ENCODE measurements around the gene MRPL58. TPM values are rescaled to one million over a fixed set of nuclear protein-coding genes. Genes with fewer than 3 reads are reported as not detected.
"Not testable (repeated sequence)": the region's sequence is repeated elsewhere in the genome, so short reads cannot be mapped to it uniquely, and the experiment has no call there.

The MRPL58 gene
- total RNA-seq (10 to 100 TPM; 13.7 to 19.1 TPM), total RNA-seq (11.1 to 27.9 reads per million in 2 donors)

- Mint-ChIP-seq H3K4me1 (peaks cover 23% of the 10 kb centered on the region), H3K27me3 (no peaks in the 10 kb centered on the region), H3K4me3 (peak within 1 kb of the TSS; percentile 95), H3K27ac (peak within 1 kb of the TSS; percentile 88), H3K36me3 (ENCODE audit: low read depth) (peaks cover 7% of the 10 kb centered on the region)
- peak; percentile 97 for ATAC-seq
- H3K9me3 ChIP-seq (ENCODE audit: control insufficient read depth, low read length, poor library complexity, severe bottlenecking) = no peaks in the 10 kb centered on the region
- peak; percentile 62 to 69 (median 63) for DNase-seq
These were observed at the start of gene MRPL58 for GRCh38 chr17:75012346-75013091. Gene MRPL58, plus strand, starts transcription at chr17:75012670. Its CDS starts 17 bp downstream, at chr17:75012687.

- H3K36me3 Mint-ChIP-seq (ENCODE audit: low read depth) = peaks cover 2% of the 10 kb centered on the region
- ATAC-seq (no peak), DNase-seq (no peak)
These were observed 48.8 kb upstream of the MRPL58 start for GRCh38 chr17:74963656-74964055.

GRCh38 chr17:74964246-74964761 lies 48.2 kb upstream of the MRPL58 start:
- Mint-ChIP-seq H3K36me3 (ENCODE audit: low read depth) (peaks cover 2% of the 10 kb centered on the region), H3K27ac (no peak overlapping the region), H3K4me1 (peaks cover 9% of the 10 kb centered on the region), H3K4me3 (no peak overlapping the region), H3K27me3 (no peaks in the 10 kb centered on the region)
- DNase-seq (no peak), ATAC-seq (no peak)
- H3K9me3 ChIP-seq (ENCODE audit: control insufficient read depth, low read length, poor library complexity, severe bottlenecking) = no peaks in the 10 kb centered on the region

More at GRCh38 chr17:74963656-74964055, 48.8 kb upstream of the MRPL58 start:
- H3K27ac Mint-ChIP-seq = no peak overlapping the region
- H3K4me1 Mint-ChIP-seq = peaks cover 9% of the 10 kb centered on the region
- no peaks in the 10 kb centered on the region for H3K9me3 ChIP-seq (ENCODE audit: control insufficient read depth, low read length, poor library complexity, severe bottlenecking)
- no peaks in the 10 kb centered on the region for H3K27me3 Mint-ChIP-seq
- no peak overlapping the region for H3K4me3 Mint-ChIP-seq

GRCh38 chr17:74964988-74965622 lies 47.4 kb upstream of the MRPL58 start:
- Mint-ChIP-seq H3K36me3 (ENCODE audit: low read depth) (peaks cover 2% of the 10 kb centered on the region), H3K27ac (peak overlapping the region; percentile 80), H3K4me1 (peaks cover 9% of the 10 kb centered on the region), H3K4me3 (no peak overlapping the region), H3K27me3 (no peaks in the 10 kb centered on the region)
- H3K9me3 ChIP-seq (ENCODE audit: control insufficient read depth, low read length, poor library complexity, severe bottlenecking) = no peaks in the 10 kb centered on the region
- ATAC-seq = no peak
- DNase-seq = no peak

GRCh38 chr17:74968361-74968780 lies 44.1 kb upstream of the MRPL58 start:
- H3K27me3 Mint-ChIP-seq = peaks cover 6% of the 10 kb centered on the region
- no peak overlapping the region for H3K27ac Mint-ChIP-seq
- no peak overlapping the region for H3K4me3 Mint-ChIP-seq
- H3K9me3 ChIP-seq (ENCODE audit: control insufficient read depth, low read length, poor library complexity, severe bottlenecking) = no peaks in the 10 kb centered on the region
- peaks cover 9% of the 10 kb centered on the region for H3K4me1 Mint-ChIP-seq
- no peak for ATAC-seq
- DNase-seq = no peak
- peaks cover 2% of the 10 kb centered on the region for H3K36me3 Mint-ChIP-seq (ENCODE audit: low read depth)

- H3K27me3 Mint-ChIP-seq = not testable (repeated sequence)
These were observed 43.0 kb upstream of the MRPL58 start for GRCh38 chr17:74969501-74969900.

GRCh38 chr17:74970395-74970794 lies 42.1 kb upstream of the MRPL58 start:
- H3K27ac Mint-ChIP-seq = no peak overlapping the region
- no peak for DNase-seq
- no peaks in the 10 kb centered on the region for H3K9me3 ChIP-seq (ENCODE audit: control insufficient read depth, low read length, poor library complexity, severe bottlenecking)
- H3K36me3 Mint-ChIP-seq (ENCODE audit: low read depth) = peaks cover 2% of the 10 kb centered on the region
- ATAC-seq = no peak
- H3K4me3 Mint-ChIP-seq = peak overlapping the region; percentile 47
- peaks cover 6% of the 10 kb centered on the region for H3K4me1 Mint-ChIP-seq
- H3K27me3 Mint-ChIP-seq = peaks cover 11% of the 10 kb centered on the region

More at GRCh38 chr17:74969501-74969900, 43.0 kb upstream of the MRPL58 start:
- not testable (repeated sequence) for H3K4me1 Mint-ChIP-seq; ATAC-seq; H3K9me3 ChIP-seq (ENCODE audit: control insufficient read depth, low read length, poor library complexity, severe bottlenecking); H3K36me3 Mint-ChIP-seq (ENCODE audit: low read depth); H3K4me3 Mint-ChIP-seq; DNase-seq
- peak overlapping the region; percentile 45 for H3K27ac Mint-ChIP-seq

GRCh38 chr17:74971069-74971841 lies 41.2 kb upstream of the MRPL58 start:
- Mint-ChIP-seq H3K4me3 (peak overlapping the region; percentile 93), H3K27ac (peak overlapping the region; percentile 27), H3K27me3 (peaks cover 11% of the 10 kb centered on the region), H3K36me3 (ENCODE audit: low read depth) (peaks cover 2% of the 10 kb centered on the region), H3K4me1 (peaks cover 6% of the 10 kb centered on the region)
- ATAC-seq (no peak), DNase-seq (no peak)
- H3K9me3 ChIP-seq (ENCODE audit: control insufficient read depth, low read length, poor library complexity, severe bottlenecking) = no peaks in the 10 kb centered on the region

GRCh38 chr17:74971842-74972106 lies 40.7 kb upstream of the MRPL58 start:
- Mint-ChIP-seq H3K36me3 (ENCODE audit: low read depth) (peaks cover 2% of the 10 kb centered on the region), H3K4me1 (peaks cover 6% of the 10 kb centered on the region), H3K27ac (no peak overlapping the region), H3K4me3 (peak overlapping the region; percentile 93), H3K27me3 (peaks cover 11% of the 10 kb centered on the region)
- ATAC-seq (no peak), DNase-seq (no peak)
- H3K9me3 ChIP-seq (ENCODE audit: control insufficient read depth, low read length, poor library complexity, severe bottlenecking) = no peaks in the 10 kb centered on the region

GRCh38 chr17:74972107-74972972 lies 40.1 kb upstream of the MRPL58 start, which contains the start of gene HID1:
Gene HID1, minus strand, starts transcription at chr17:74972759. Its CDS starts 103 bp downstream, at chr17:74972656.
- H3K9me3 ChIP-seq (ENCODE audit: control insufficient read depth, low read length, poor library complexity, severe bottlenecking) = no peaks in the 10 kb centered on the region
- Mint-ChIP-seq H3K27ac (peak within 1 kb of the TSS; percentile 27), H3K4me1 (peaks cover 6% of the 10 kb centered on the region), H3K36me3 (ENCODE audit: low read depth) (peaks cover 2% of the 10 kb centered on the region), H3K4me3 (peak within 1 kb of the TSS; percentile 93), H3K27me3 (peaks cover 11% of the 10 kb centered on the region)
- peak; percentile 65 to 85 (median 83) for DNase-seq
- ATAC-seq = peak; percentile 93

- no peaks in the 10 kb centered on the region for H3K9me3 ChIP-seq (ENCODE audit: control insufficient read depth, low read length, poor library complexity, severe bottlenecking)
- Mint-ChIP-seq H3K27ac (no peak overlapping the region), H3K4me3 (peak overlapping the region; percentile 93), H3K36me3 (ENCODE audit: low read depth) (peaks cover 2% of the 10 kb centered on the region), H3K27me3 (peaks cover 11% of the 10 kb centered on the region), H3K4me1 (peaks cover 6% of the 10 kb centered on the region)
- no peak for DNase-seq
- ATAC-seq = no peak
These were observed 39.5 kb upstream of the MRPL58 start for GRCh38 chr17:74972973-74973328.

GRCh38 chr17:74975943-74976342 lies 36.5 kb upstream of the MRPL58 start:
- ATAC-seq (no peak), DNase-seq (no peak)
- peaks cover 11% of the 10 kb centered on the region for H3K27me3 Mint-ChIP-seq
- H3K27ac Mint-ChIP-seq = no peak overlapping the region
- H3K36me3 Mint-ChIP-seq (ENCODE audit: low read depth) = peaks cover 2% of the 10 kb centered on the region
- H3K9me3 ChIP-seq (ENCODE audit: control insufficient read depth, low read length, poor library complexity, severe bottlenecking) = no peaks in the 10 kb centered on the region
- H3K4me1 Mint-ChIP-seq = peaks cover 11% of the 10 kb centered on the region
- no peak overlapping the region for H3K4me3 Mint-ChIP-seq
